ENCODE data around the gene NPC1.

- TF ChIP-seq AR (CRISPR knock-in tag; IDR thresholded peaks at IDR 0.05) (no peak), CTCF (IDR thresholded peaks at IDR 0.05) (no peak), NR3C1 (CRISPR knock-in tag; conservative IDR thresholded peaks at IDR 0.05; ENCODE audit: low read depth) (no peak)
These were observed 48.4 kb upstream of the NPC1 start for GRCh38 chr18:23634692-23635091.
